NT2/D1 (cell line): ENCODE data around the gene CSF1R.

Experiments
- SUZ12 ChIP-seq: IDR thresholded peaks from 2 replicates; pipeline ENCODE4 v1.6.1; 2011; ENCODE audit not compliant: insufficient read length, insufficient read depth; ENCODE audit errors: extremely low read depth
- YY1 ChIP-seq: IDR thresholded peaks from 2 replicates; pipeline ENCODE4 v1.6.1; 2011; ENCODE audit not compliant: insufficient read length, insufficient read depth
- ZNF274 ChIP-seq: IDR thresholded peaks from 2 replicates; pipeline ENCODE4 v1.6.1; 2011; ENCODE audit warnings: mild to moderate bottlenecking, low read depth, low read length

- TF ChIP-seq YY1 (no peak), SUZ12 (no peak), ZNF274 (no peak)
Measured at GRCh38 chr5:150119421-150120061, 33.2 kb upstream of the CSF1R start.
